Endothelial cell of umbilical vein (primary cell): ENCODE results near the gene PI4KA. TPM values are rescaled to one million over a fixed set of nuclear protein-coding genes. Genes with fewer than 3 reads are reported as not detected.

Source experiments
- BruUV-seq: library from RNA; stranded (reverse); fragments of 400-500 nt; replicated peaks from 2 replicates; lab custom pipeline; 2021; lab: Mats Ljungman, UMichigan
- CTCF ChIA-PET: fragments of 300-600, 350-600 bp; sonication (Branson Sonifier 250); formaldehyde crosslinking; loops from one replicate; lab custom pipeline; 2021; ENCODE audit warnings: antibody characterized with exemption, inconsistent platforms; lab: Charles Lee
- POLR2A ChIA-PET: fragments of 300-600, 350-600 bp; sonication (Branson Sonifier 250); formaldehyde crosslinking; loops from one replicate; lab custom pipeline; 2021; ENCODE audit warnings: antibody characterized with exemption, inconsistent platforms; lab: Charles Lee
- DNase-seq: peaks from one replicate; pipeline ENCODE4 v3.0.0-alpha.2; 2011; ENCODE audit warnings: low read depth, low spot score
- FAIRE-seq: peaks from 2 replicates; lab custom pipeline; 2011; peaks lifted over from hg19 to GRCh38; lab: Jason Lieb, UNC
- H2AFZ ChIP-seq: 2 replicates; pipeline ENCODE4 v1.6.0; 2012; ENCODE audit warnings: low read depth, low read length, control low read depth, inconsistent platforms
- H3K27ac ChIP-seq: 2 replicates; pipeline ENCODE4 v1.5.1; 2011; ENCODE audit warnings: low read depth, mild to moderate bottlenecking, control low read depth, low read length, moderate library complexity; ENCODE audit not compliant: insufficient read depth
- H3K27me3 ChIP-seq, 2 experiments: 2 replicates each; pipeline versions ENCODE4 v1.6.0 to v1.6.1; 2011; ENCODE audit warnings: low read length in 2 of 2, mixed read lengths in 1 of 2; ENCODE audit not compliant: control insufficient read depth in 2 of 2, insufficient read depth in 2 of 2
- H3K36me3 ChIP-seq, 2 experiments: 2 replicates in 1 of 2; 3 replicates in 1 of 2; pipeline ENCODE4 v1.5.1; 2011; ENCODE audit warnings: low read length in 2 of 2, mild to moderate bottlenecking in 1 of 2, moderate library complexity in 1 of 2; ENCODE audit not compliant: control insufficient read depth in 2 of 2, insufficient read depth in 2 of 2; ENCODE audit errors: extremely low read depth in 1 of 2
- H3K4me1 ChIP-seq: 3 replicates; pipeline ENCODE4 v1.5.1; 2011; ENCODE audit warnings: mild to moderate bottlenecking, low read length; ENCODE audit not compliant: control insufficient read depth, insufficient read depth; ENCODE audit errors: extremely low read depth
- H3K4me2 ChIP-seq: 2 replicates; pipeline ENCODE4 v1.6.1; 2011; ENCODE audit warnings: low read length, control low read depth, mixed read lengths; ENCODE audit not compliant: insufficient read depth
- H3K4me3 ChIP-seq, 3 experiments: fragments of 200-600 bp in 1 of 3; sonication (generic), shearing (Covaris generic) in 1 of 3; replicated peaks in 1 of 3; 2 replicates each; pipeline ENCODE4 v1.5.1; 2011 to 2016; ENCODE audit warnings: control low read depth in 3 of 3, low read length in 3 of 3, mild to moderate bottlenecking in 2 of 3, inconsistent platforms in 1 of 3, low read depth in 1 of 3, moderate library complexity in 1 of 3; ENCODE audit not compliant: insufficient read depth in 1 of 3
- H3K79me2 ChIP-seq: 2 replicates; pipeline ENCODE4 v1.6.0; 2012; ENCODE audit warnings: low read length, inconsistent platforms; ENCODE audit not compliant: control insufficient read depth, insufficient read depth
- H3K9ac ChIP-seq: replicated peaks from 2 replicates; pipeline ENCODE3; 2011; ENCODE audit warnings: low read length, control low read depth; ENCODE audit not compliant: insufficient read depth; ENCODE audit errors: extremely low read depth
- H3K9me1 ChIP-seq: replicated peaks from 3 replicates; pipeline ENCODE4 v1.6.0; 2011; ENCODE audit warnings: mild to moderate bottlenecking, low read length; ENCODE audit not compliant: control insufficient read depth, insufficient read depth; ENCODE audit errors: extremely low read depth
- H3K9me3 ChIP-seq: replicated peaks from 2 replicates; pipeline ENCODE4 v1.5.1; 2012; ENCODE audit warnings: low read length, inconsistent platforms; ENCODE audit not compliant: control insufficient read depth, insufficient read depth
- H4K20me1 ChIP-seq: replicated peaks from 2 replicates; pipeline ENCODE3; 2011; ENCODE audit warnings: mild to moderate bottlenecking, low read length; ENCODE audit not compliant: control insufficient read depth, insufficient read depth; ENCODE audit errors: extremely low read depth
- EZH2 ChIP-seq: IDR thresholded peaks from 2 replicates; pipeline ENCODE4 v1.6.1; 2012; ENCODE audit warnings: borderline replicate concordance, low read depth, mild to moderate bottlenecking, moderate library complexity, low read length, inconsistent platforms; ENCODE audit not compliant: severe bottlenecking
- FOS ChIP-seq: IDR thresholded peaks from 2 replicates; pipeline ENCODE4 v1.6.1; 2011; ENCODE audit warnings: mild to moderate bottlenecking, low read length, moderate library complexity, borderline replicate concordance; ENCODE audit not compliant: insufficient read depth
- GATA2 ChIP-seq: IDR thresholded peaks from 2 replicates; pipeline ENCODE4 v1.7.0; 2011; ENCODE audit warnings: low read depth, mild to moderate bottlenecking, moderate library complexity, mixed read lengths, low read length; ENCODE audit not compliant: insufficient read length, insufficient read depth
- JUN ChIP-seq: IDR thresholded peaks from 2 replicates; pipeline ENCODE4 v1.6.1; 2011; ENCODE audit warnings: borderline replicate concordance, low read depth; ENCODE audit not compliant: insufficient read length, insufficient read depth
- MYC ChIP-seq: IDR thresholded peaks from one replicate; pipeline ENCODE4 v1.6.1; 2011; ENCODE audit warnings: mild to moderate bottlenecking, low read depth, low read length
- POLR2A ChIP-seq: IDR thresholded peaks from 2 replicates; pipeline ENCODE4 v1.6.1; 2012; ENCODE audit warnings: low read depth, mild to moderate bottlenecking, control low read depth, low read length
- POLR2AphosphoS5 ChIP-seq: IDR thresholded peaks from 2 replicates; pipeline ENCODE4 v1.6.1; 2012; ENCODE audit warnings: low read depth, mild to moderate bottlenecking, control low read depth, low read length, moderate library complexity; ENCODE audit not compliant: insufficient read depth
- dilution Hi-C: fragments of 300-500 bp; cut with MboI; formaldehyde crosslinking; loops from one replicate; pipeline ENCODE4 v1.15.0; 2019; ENCODE audit warnings: low sequenced_read_pairs; ENCODE audit not compliant: extremely low pct_ligation_motif_present
- intact Hi-C: fragments of 100-400 bp; cut with micrococcal nuclease; formaldehyde crosslinking; loops from one replicate; pipeline ENCODE4 v1.10.0; 2022
- polyA plus RNA-seq, 4 experiments: library from polyadenylated mRNA; depleted of rRNA in 3 of 4; stranded (reverse) in 3 of 4; unstranded in 1 of 4; fragments of >200 nt; gene quantifications; 2 replicates each; pipeline versions ENCODE4 v1.2.1 to v1.2.3, GENCODE V29; 2011 to 2012; ENCODE audit warnings: missing spikeins in 1 of 4
- total RNA-seq: library from RNA; stranded (reverse); gene quantifications from 2 replicates; pipeline ENCODE4 v1.2.3, GENCODE V29; 2021
- TF ChIP-seq, protein P1 (sequence below): IDR thresholded peaks from 2 replicates; pipeline ENCODE4 v1.6.1; 2011; ENCODE audit not compliant: insufficient read depth, insufficient read length
- TF ChIP-seq, protein P2 (sequence below), 2 donors: IDR thresholded peaks; 1 replicate in 1 of 2; 2 replicates in 1 of 2; pipeline ENCODE4 v1.5.1; 2011; ENCODE audit warnings: low read length in 2 of 2, mild to moderate bottlenecking in 2 of 2, moderate library complexity in 2 of 2, control low read depth in 1 of 2, inconsistent platforms in 1 of 2, low read depth in 1 of 2; ENCODE audit not compliant: insufficient read depth in 1 of 2; ENCODE audit errors: extremely low read depth in 1 of 2

PI4KA gene
- total and polyA plus RNA-seq, 2 donors (not counting 3 experiments of a cell fraction or from before 2014, with no cell fraction given): 28.9 to 56.4 TPM

DNA sequence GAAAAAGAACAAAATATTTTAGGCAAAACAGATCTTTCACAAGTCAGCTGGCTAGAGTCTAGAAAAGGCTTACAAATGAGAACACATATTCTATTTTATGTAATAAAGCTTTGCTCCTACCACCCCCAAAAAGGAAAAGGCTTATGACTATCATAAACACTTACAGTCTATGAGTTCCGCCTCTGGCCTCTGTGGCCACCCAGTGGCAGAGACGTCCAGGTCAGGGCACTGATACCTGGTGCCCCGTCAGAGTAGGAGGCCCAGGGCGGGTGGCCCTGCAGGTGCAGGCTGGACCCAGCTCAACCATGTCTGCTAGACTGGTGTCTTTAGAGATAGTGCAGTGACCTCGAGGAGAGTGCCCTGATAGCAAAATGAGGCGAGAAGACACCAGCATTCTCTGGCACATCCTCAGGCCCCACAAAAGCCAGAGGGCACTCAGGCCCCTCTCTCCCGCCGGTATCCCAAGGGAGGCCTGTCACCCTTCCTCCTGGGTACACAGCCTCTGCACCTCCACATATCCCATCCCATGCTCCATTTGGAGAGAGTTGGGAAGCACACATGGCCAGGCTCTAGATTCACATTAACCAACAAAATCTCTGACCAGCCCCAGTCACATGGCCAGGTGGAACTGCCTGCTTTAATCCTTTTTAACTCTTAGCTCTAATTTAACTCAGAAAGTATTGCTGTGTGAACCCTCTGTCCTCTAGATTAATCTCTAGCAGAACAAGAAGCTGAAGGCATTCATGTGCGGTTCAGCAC, 112.0 kb downstream of the PI4KA start:
- dilution Hi-C loops: no loop called here
- TF ChIP-seq, protein P1, sequence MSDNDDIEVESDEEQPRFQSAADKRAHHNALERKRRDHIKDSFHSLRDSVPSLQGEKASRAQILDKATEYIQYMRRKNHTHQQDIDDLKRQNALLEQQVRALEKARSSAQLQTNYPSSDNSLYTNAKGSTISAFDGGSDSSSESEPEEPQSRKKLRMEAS: no peak
- TF ChIP-seq JUN (no peak), FOS (no peak), GATA2 (no peak), POLR2A (no peak), MYC (no peak), POLR2AphosphoS5 (no peak), EZH2 (no peak)
- TF ChIP-seq, protein P2, sequence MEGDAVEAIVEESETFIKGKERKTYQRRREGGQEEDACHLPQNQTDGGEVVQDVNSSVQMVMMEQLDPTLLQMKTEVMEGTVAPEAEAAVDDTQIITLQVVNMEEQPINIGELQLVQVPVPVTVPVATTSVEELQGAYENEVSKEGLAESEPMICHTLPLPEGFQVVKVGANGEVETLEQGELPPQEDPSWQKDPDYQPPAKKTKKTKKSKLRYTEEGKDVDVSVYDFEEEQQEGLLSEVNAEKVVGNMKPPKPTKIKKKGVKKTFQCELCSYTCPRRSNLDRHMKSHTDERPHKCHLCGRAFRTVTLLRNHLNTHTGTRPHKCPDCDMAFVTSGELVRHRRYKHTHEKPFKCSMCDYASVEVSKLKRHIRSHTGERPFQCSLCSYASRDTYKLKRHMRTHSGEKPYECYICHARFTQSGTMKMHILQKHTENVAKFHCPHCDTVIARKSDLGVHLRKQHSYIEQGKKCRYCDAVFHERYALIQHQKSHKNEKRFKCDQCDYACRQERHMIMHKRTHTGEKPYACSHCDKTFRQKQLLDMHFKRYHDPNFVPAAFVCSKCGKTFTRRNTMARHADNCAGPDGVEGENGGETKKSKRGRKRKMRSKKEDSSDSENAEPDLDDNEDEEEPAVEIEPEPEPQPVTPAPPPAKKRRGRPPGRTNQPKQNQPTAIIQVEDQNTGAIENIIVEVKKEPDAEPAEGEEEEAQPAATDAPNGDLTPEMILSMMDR (IDR thresholded peaks at IDR 0.05; ENCODE audit: extremely low read depth in 1 of 2, insufficient read depth in 1 of 2, low read depth in 1 of 2, low read length in 2 of 2): no peak
- H3K36me3 ChIP-seq: peaks cover 2 to 8% of the 10 kb centered on the region in 2 experiments
- H3K79me2 ChIP-seq: no peaks in the 10 kb centered on the region
- DNase-seq: no peak
- no peaks in the 10 kb centered on the region for H3K9me1 ChIP-seq
- H2AFZ ChIP-seq: no peak overlapping the region
- intact Hi-C loops: no loop called here
- FAIRE-seq: no peak
- no peak overlapping the region for H3K4me3 ChIP-seq
- H3K27ac ChIP-seq: no peak overlapping the region
- H3K27me3 ChIP-seq: no peaks in the 10 kb centered on the region
- CTCF ChIA-PET: interaction anchor here (0.7 to 1.6 kb wide), 2 partner anchors 11 to 15 kb away, joined by 3 read pairs; no protein-coding TSS in a partner anchor
- H3K9ac ChIP-seq: no peak overlapping the region
- H3K4me2 ChIP-seq: no peak overlapping the region
- H3K9me3 ChIP-seq: no peaks in the 10 kb centered on the region
- POLR2A ChIA-PET: no interaction called here
- BruUV-seq: no TSS peak
- peaks cover 13% of the 10 kb centered on the region for H3K4me1 ChIP-seq
- no peaks in the 10 kb centered on the region for H4K20me1 ChIP-seq
